Ascending aorta (tissue), 2 donors: Measurements from ENCODE around the gene SEMA3C. TPM values are rescaled to one million over a fixed set of nuclear protein-coding genes. Genes with fewer than 3 reads are reported as not detected.

Experiments
- DNase-seq, 2 donors: peaks; one replicate each; pipeline ENCODE4 v3.0.0-alpha.2; 2019; ENCODE audit warnings: low spot score in 2 of 2
- H3K27ac ChIP-seq, 2 donors: fragments of 200-600 bp; sonication (generic); one replicate each; pipeline ENCODE4 v1.5.1; 2016 to 2017; ENCODE audit warnings: mild to moderate bottlenecking in 1 of 2
- H3K27me3 ChIP-seq: fragments of 200-600 bp; sonication (generic); one replicate; pipeline ENCODE4 v1.5.1; 2017
- H3K36me3 ChIP-seq, 2 donors: fragments of 200-600 bp; sonication (generic); one replicate each; pipeline ENCODE4 v1.5.1; 2016
- H3K4me1 ChIP-seq, 2 donors: fragments of 200-600 bp; sonication (generic); one replicate each; pipeline ENCODE4 v1.5.1; 2016 to 2017; ENCODE audit warnings: mild to moderate bottlenecking in 1 of 2
- H3K4me3 ChIP-seq, 2 donors: fragments of 200-600 bp; sonication (generic); one replicate each; pipeline ENCODE4 v1.5.1; 2016 to 2017; ENCODE audit warnings: mild to moderate bottlenecking in 1 of 2
- H3K9me3 ChIP-seq, 2 donors: fragments of 200-600 bp; sonication (generic); one replicate each; pipeline ENCODE4 v1.5.1; 2016
- intact Hi-C: fragments of 100-400 bp; cut with DNase I; formaldehyde crosslinking; loops from one replicate; pipeline ENCODE4 v1.15.1; 2023
- total RNA-seq: library from RNA; depleted of rRNA; stranded (reverse); fragments of >200 nt; gene quantifications from one replicate; pipeline ENCODE4 v1.1.0, GENCODE V29; 2016
- TF ChIP-seq, protein P1 (sequence below), 3 experiments: fragments of 200-600 bp in 2 of 3; fragments of 450-650 bp in 1 of 3; sonication (generic) in 2 of 3; IDR thresholded peaks; one replicate each; pipeline ENCODE4 v1.5.1; 2016 to 2019; ENCODE audit warnings: antibody characterized with exemption in 3 of 3, mild to moderate bottlenecking in 1 of 3, moderate library complexity in 1 of 3

Gene SEMA3C
- total RNA-seq, 1 donor from 2014 or later: 16.6 TPM

DNA sequence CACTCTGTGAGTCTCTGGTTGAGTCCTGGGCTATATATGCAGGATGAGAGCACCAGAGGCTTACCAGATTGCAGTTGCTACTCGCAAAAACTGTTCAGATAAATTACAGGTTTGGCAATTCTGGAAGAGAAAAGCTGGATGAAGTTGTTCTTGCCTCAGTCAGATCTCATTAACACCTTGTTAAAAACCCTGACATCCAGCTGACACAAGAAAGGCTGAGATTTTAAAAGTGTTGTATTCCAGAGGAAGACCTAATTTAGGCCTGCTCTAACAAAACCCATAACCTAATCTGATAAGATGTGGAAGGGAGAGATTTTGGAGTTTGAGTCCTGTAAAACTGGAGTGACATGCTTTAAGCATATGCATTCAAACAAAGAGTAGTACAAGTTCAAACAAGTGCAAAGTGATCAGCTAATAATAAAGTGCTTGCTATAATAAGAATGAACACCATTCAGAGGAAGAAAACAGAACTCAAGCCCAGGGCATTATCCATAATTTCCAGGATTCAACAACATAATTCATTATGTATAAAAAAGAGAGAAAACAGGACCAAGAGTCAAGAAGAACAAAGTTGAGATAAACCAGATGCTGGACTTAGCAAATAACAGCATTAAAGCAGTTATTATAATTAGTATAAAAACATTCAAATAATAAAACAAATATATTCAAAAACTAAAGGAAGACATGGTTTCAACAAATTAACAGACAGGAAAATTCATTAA is 144.9 kb downstream of the SEMA3C start:
- no peaks in the 10 kb centered on the region for H3K36me3 ChIP-seq
- H3K27me3 ChIP-seq: no peaks in the 10 kb centered on the region
- DNase-seq: no peak
- H3K27ac ChIP-seq: no peak overlapping the region
- no peaks in the 10 kb centered on the region for H3K9me3 ChIP-seq
- intact Hi-C loops: no loop called here
- TF ChIP-seq, protein P1, sequence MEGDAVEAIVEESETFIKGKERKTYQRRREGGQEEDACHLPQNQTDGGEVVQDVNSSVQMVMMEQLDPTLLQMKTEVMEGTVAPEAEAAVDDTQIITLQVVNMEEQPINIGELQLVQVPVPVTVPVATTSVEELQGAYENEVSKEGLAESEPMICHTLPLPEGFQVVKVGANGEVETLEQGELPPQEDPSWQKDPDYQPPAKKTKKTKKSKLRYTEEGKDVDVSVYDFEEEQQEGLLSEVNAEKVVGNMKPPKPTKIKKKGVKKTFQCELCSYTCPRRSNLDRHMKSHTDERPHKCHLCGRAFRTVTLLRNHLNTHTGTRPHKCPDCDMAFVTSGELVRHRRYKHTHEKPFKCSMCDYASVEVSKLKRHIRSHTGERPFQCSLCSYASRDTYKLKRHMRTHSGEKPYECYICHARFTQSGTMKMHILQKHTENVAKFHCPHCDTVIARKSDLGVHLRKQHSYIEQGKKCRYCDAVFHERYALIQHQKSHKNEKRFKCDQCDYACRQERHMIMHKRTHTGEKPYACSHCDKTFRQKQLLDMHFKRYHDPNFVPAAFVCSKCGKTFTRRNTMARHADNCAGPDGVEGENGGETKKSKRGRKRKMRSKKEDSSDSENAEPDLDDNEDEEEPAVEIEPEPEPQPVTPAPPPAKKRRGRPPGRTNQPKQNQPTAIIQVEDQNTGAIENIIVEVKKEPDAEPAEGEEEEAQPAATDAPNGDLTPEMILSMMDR (IDR thresholded peaks at IDR 0.05): no peak
- H3K4me1 ChIP-seq: peaks cover 0 to 4% of the 10 kb centered on the region in 2 donors
- H3K4me3 ChIP-seq: no peak overlapping the region

DNA sequence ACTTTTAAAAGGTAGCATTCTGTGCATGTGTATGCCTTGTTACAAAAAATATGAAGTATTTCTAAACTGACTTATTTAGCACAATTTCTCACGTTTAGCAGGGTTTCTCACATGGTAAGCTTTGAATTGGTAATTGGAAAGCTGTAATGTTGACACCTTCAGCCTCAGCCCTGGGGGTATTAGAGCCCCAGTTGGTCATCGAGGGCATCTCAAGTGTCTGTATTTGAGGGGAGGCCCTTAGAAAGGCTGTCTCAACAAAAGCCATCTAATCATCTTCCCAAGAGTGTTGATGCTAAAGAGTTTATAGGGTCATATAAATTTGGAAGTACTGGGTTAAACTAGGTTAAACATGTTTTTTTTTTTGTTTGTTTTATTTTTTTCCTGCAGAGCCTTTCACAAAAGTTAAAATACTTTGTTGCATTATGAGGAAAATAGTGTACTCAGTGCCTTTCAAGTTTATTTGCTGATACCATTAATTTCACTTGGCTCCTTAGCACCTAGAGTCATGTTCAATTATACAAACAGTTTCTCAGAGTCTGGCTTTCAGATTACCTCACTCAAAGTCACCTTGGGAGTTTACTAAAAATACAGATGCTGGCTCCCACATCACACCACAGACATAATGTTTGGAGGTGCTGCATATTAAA is 146.4 kb downstream of the SEMA3C start:
- H3K4me3 ChIP-seq: no peak overlapping the region
- TF ChIP-seq, protein P1 (IDR thresholded peaks at IDR 0.05): no peak
- H3K4me1 ChIP-seq: peaks cover 0 to 4% of the 10 kb centered on the region in 2 donors
- intact Hi-C loops: no loop called here
- H3K27me3 ChIP-seq: no peaks in the 10 kb centered on the region
- H3K27ac ChIP-seq: no peak overlapping the region
- H3K9me3 ChIP-seq: no peaks in the 10 kb centered on the region
- H3K36me3 ChIP-seq: no peaks in the 10 kb centered on the region
- DNase-seq: no peak

DNA sequence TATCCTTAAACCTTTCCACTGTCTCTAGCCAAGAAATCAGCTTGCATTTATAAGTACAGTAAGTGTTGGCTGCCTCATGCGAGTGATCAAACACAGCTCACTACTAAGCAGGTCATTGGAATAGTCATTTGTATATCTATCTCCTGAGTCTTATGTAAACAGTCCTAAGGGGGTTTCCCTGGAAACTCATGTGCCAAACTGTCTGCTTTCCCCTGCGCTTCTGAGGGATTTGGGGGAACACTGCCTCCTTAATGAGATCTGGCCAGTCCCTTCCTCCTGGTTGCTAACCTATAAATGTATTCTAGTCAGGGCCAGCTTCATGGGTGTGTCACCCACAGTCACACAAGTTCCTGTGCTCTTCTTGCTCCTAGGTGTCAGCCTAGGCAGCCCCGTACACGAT is 147.3 kb downstream of the SEMA3C start:
- Histone ChIP-seq H3K4me1 (peaks cover 0 to 4% of the 10 kb centered on the region in 2 donors), H3K27ac (no peak overlapping the region), H3K9me3 (no peaks in the 10 kb centered on the region), H3K4me3 (no peak overlapping the region), H3K27me3 (no peaks in the 10 kb centered on the region), H3K36me3 (no peaks in the 10 kb centered on the region)
- intact Hi-C loops: no loop called here
- TF ChIP-seq, protein P1 (IDR thresholded peaks at IDR 0.05): no peak
- DNase-seq: no peak

DNA sequence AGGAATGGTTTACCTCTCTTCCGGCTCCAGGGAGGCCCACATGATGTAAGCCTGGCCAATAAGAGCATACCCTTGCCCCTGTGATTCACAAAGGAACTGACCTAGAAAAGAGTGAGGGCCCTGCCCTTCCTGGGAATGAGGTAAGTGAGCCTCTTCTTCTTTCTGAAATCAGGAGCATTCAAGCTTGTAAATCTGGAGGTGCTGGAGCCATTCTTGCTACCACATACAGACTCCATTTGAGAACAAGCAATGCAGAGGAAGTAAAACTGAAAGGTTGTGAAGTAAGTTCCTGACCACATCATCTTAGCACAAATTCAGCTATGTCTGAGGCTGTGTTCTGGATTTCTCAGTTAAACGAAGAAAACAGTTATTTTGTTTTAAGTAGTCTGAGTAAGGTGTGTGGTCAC is 148.2 kb downstream of the SEMA3C start:
- Histone ChIP-seq H3K4me1 (peaks cover 0 to 2% of the 10 kb centered on the region in 2 donors), H3K9me3 (no peaks in the 10 kb centered on the region), H3K4me3 (no peak overlapping the region), H3K27ac (no peak overlapping the region), H3K36me3 (no peaks in the 10 kb centered on the region), H3K27me3 (no peaks in the 10 kb centered on the region)
- no peak for DNase-seq
- intact Hi-C loops: no loop called here
- TF ChIP-seq, protein P1 (IDR thresholded peaks at IDR 0.05): no peak

DNA sequence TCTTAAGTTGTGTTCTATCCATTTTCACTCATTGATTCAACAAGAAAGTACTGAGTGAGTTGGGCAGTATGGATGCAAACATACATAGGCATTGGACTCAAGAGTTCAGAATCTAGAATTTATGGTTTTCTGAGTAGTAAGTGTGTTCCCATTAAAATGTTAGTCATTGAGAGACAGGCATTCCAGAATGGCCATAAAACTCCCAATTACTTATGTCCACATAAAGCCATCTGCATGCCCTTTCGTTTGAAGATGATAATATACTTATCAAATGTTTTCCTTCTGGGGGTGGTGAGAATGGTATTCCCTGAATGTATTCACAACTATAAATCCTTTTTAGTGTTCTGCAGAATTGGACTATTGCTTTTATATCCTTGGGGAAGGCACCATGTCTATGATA is 148.8 kb downstream of the SEMA3C start:
- TF ChIP-seq, protein P1 (IDR thresholded peaks at IDR 0.05): no peak
- H3K4me3 ChIP-seq: no peak overlapping the region
- no peaks in the 10 kb centered on the region for H3K4me1 ChIP-seq
- no peaks in the 10 kb centered on the region for H3K36me3 ChIP-seq
- no peaks in the 10 kb centered on the region for H3K9me3 ChIP-seq
- intact Hi-C loops: no loop called here
- H3K27ac ChIP-seq: no peak overlapping the region
- no peaks in the 10 kb centered on the region for H3K27me3 ChIP-seq
- DNase-seq: no peak
